ENCODE measurements around the gene CHST9. TPM values are rescaled to one million over a fixed set of nuclear protein-coding genes. Genes with fewer than 3 reads are reported as not detected.

CHST9 gene
- total RNA-seq, 1 experiment from 2014 or later: 3.5 TPM

DNA sequence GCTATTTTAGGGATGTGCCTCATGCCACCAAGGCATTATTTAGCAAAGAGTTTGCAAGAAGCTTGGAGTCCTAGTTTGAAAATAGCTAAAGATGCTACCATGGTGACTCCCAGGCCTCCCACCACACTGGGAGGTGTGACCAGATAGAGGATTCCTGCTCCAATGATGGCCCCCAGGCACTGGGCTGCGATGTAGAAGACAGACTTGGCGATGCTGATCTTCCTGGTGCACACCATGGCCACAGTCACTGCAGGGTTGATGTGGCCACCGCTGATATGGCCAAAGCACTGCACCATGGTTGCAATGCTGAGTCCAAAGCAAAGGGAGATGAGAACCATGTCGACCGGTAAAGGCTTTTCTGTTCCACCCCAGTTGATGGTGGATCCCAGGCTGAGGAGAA lies 323.0 kb downstream of the CHST9 start:
- Histone ChIP-seq H3K4me2 (ENCODE audit: insufficient read depth, insufficient read length, low read length) (no peak overlapping the region), H3K18ac (ENCODE audit: insufficient read length, low read depth, low read length) (no peak overlapping the region), H4K91ac (ENCODE audit: insufficient read length, low read depth, low read length) (no peak overlapping the region), H2AK5ac (ENCODE audit: insufficient read length, low read length) (no peak overlapping the region), H3K23ac (ENCODE audit: insufficient read length, low read depth, low read length) (no peak overlapping the region), H3T11ph (ENCODE audit: low read length) (no peak overlapping the region), H2BK20ac (ENCODE audit: low read depth, low read length, poor library complexity, severe bottlenecking) (no peak overlapping the region), H3K9me3 (ENCODE audit: control insufficient read depth, low read depth, low read length) (no peaks in the 10 kb centered on the region), H3K27ac (ENCODE audit: insufficient read length, low read depth, low read length) (no peak overlapping the region), H2BK5ac (ENCODE audit: insufficient read length, low read length) (no peak overlapping the region), H4K20me1 (ENCODE audit: control insufficient read depth, insufficient read depth, insufficient read length) (no peaks in the 10 kb centered on the region), H2BK12ac (ENCODE audit: insufficient read length, low read depth, low read length) (no peak overlapping the region), H3K23me2 (ENCODE audit: insufficient read length, low read depth, low read length, poor library complexity, severe bottlenecking) (peaks cover 9% of the 10 kb centered on the region), H2AFZ (ENCODE audit: low read length) (no peak overlapping the region), H2BK120ac (ENCODE audit: low read depth, low read length, poor library complexity, severe bottlenecking) (no peak overlapping the region), H3K79me1 (ENCODE audit: insufficient read depth, low read depth, low read length, poor library complexity, severe bottlenecking) (no peaks in the 10 kb centered on the region), H3K14ac (ENCODE audit: insufficient read depth, low read length) (no peak overlapping the region), H2BK15ac (ENCODE audit: low read depth, low read length) (no peak overlapping the region), H3K56ac (ENCODE audit: insufficient read length, low read depth, low read length) (no peak overlapping the region), H3K27me3 (ENCODE audit: insufficient read depth, low read length) (no peaks in the 10 kb centered on the region; the same call in 1 of the 2 replicates), H3K4ac (ENCODE audit: low read depth, low read length) (no peak overlapping the region), H3K4me1 (ENCODE audit: insufficient read depth, low read length) (peaks cover 4% of the 10 kb centered on the region; the same call in 1 of the 2 replicates), H4K5ac (ENCODE audit: insufficient read length, low read depth, low read length) (no peak overlapping the region), H3K79me2 (ENCODE audit: insufficient read depth, low read length) (no peaks in the 10 kb centered on the region), H3K9ac (ENCODE audit: extremely low read depth, insufficient read length, low read length) (no peak overlapping the region), H4K8ac (replicated peaks; ENCODE audit: insufficient read length, low read depth, low read length) (no peak overlapping the region)
- TF ChIP-seq, protein P1, sequence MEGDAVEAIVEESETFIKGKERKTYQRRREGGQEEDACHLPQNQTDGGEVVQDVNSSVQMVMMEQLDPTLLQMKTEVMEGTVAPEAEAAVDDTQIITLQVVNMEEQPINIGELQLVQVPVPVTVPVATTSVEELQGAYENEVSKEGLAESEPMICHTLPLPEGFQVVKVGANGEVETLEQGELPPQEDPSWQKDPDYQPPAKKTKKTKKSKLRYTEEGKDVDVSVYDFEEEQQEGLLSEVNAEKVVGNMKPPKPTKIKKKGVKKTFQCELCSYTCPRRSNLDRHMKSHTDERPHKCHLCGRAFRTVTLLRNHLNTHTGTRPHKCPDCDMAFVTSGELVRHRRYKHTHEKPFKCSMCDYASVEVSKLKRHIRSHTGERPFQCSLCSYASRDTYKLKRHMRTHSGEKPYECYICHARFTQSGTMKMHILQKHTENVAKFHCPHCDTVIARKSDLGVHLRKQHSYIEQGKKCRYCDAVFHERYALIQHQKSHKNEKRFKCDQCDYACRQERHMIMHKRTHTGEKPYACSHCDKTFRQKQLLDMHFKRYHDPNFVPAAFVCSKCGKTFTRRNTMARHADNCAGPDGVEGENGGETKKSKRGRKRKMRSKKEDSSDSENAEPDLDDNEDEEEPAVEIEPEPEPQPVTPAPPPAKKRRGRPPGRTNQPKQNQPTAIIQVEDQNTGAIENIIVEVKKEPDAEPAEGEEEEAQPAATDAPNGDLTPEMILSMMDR (conservative IDR thresholded peaks at IDR 0.05): no peak
- Mint-ChIP-seq H3K36me3 (ENCODE audit: insufficient read depth in 1 of 3, low read depth in 3 of 3) (no peaks in the 10 kb centered on the region), H3K27me3 (ENCODE audit: low read depth) (peaks cover 26% of the 10 kb centered on the region), H3K4me3 (peak overlapping the region in 1 of 2 experiments; percentile 48; a peak in 1 of 5 replicates), H3K4me1 (peaks cover 22 to 28% of the 10 kb centered on the region in 2 experiments), H3K9me3 (no peaks in the 10 kb centered on the region; a peak in 1 of 5 replicates), H3K27ac (no peak overlapping the region)
- no CpG with 5 or more reads among the region's 5 CpGs for WGBS (ENCODE audit: extremely low coverage, insufficient read length, low lambda C conversion rate)
- no peak for DNase-seq

Measured in H9 (cell line).